ENCODE measurements around the gene GARS1. TPM values are rescaled to one million over a fixed set of nuclear protein-coding genes. Genes with fewer than 3 reads are reported as not detected.
A peak's percentile ranks its signal among the peaks of the same experiment; 100 is the strongest.

The GARS1 gene
- total RNA-seq, 2 experiments from 2014 or later, result 185 to 189 TPM

DNA sequence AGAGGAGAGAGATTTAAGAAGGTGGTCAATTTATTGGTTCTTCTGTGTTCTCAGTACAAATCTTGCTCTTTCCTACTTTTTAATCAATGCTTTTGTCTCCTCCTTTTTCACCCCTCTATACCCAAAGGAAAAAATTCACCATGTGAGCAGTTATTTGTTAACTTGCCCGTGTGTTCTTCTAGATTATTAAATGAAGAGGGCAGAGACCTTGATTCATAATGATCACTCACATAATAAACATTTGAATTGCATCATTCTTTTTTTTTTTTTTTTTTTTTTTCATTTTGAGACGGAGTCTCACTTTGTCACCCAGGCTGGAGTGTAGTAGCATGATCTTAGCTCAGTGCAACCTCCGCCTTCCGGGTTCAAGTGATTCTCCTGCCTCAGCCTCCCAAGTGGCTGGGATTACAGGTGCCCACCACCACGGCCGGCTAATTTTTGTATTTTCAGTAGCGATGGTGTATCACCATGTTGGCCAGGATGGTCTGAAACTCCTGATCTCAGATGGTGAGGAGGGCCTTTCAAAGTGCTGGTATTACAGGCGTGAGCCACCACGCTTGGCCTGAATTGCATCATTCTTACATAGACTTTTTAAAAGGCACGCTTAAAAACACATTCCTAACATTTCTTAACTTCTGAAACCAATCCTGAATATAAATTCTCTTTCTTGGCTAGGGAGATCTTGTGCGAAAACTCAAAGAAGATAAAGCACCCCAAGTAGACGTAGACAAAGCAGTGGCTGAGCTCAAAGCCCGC, 3.6 kb downstream of the GARS1 start:
- POLR2A ChIA-PET, result no interaction called here
- CTCF ChIA-PET, result no interaction called here
- H3K4me3 Mint-ChIP-seq, result no peak overlapping the region
- peaks cover 39% of the 10 kb centered on the region for H3K4me1 Mint-ChIP-seq (ENCODE audit: low read depth)
- H3K36me3 Mint-ChIP-seq (ENCODE audit: low read depth), result peaks cover 76% of the 10 kb centered on the region
- H3K27ac Mint-ChIP-seq, result no peak overlapping the region
- ATAC-seq (no peak), DNase-seq (no peak)
- no peaks in the 10 kb centered on the region for H3K9me3 Mint-ChIP-seq (ENCODE audit: insufficient read depth)
- H3K27me3 Mint-ChIP-seq (ENCODE audit: low read depth), result no peaks in the 10 kb centered on the region

DNA sequence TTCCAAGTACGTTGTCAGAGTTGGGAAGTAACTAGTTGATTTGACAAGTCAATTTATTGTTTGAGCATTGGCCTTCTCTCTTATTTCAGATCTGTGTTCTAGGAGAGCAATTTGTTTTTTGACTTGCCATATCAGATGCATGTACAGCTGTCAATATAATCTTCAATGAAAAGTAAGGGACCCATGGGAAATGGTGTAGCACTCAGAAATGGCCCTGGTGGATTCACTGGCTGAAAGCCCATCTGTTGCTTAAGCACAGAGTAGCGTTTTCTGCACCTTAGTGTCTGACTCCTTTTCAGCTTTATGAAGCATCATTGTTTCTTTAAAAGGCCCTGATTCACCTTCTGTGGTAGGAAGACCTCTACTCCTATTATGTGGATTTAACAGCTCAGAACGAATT, 10.2 kb downstream of the GARS1 start:
- peaks cover 74% of the 10 kb centered on the region for H3K36me3 Mint-ChIP-seq (ENCODE audit: low read depth)
- ChIA-PET CTCF (interaction anchor here (0.9 to 1.4 kb wide), 3 partner anchors 10 to 134 kb away, joined by 3 to 6 read pairs (median 3); no protein-coding TSS in a partner anchor), POLR2A (interaction anchor here (0.9 kb wide), 1 partner anchor 10 kb away, joined by 4 read pairs; no protein-coding TSS in a partner anchor)
- H3K27ac Mint-ChIP-seq, result no peak overlapping the region
- H3K4me3 Mint-ChIP-seq, result no peak overlapping the region
- DNase-seq (no peak), ATAC-seq (no peak)
- no peaks in the 10 kb centered on the region for H3K27me3 Mint-ChIP-seq (ENCODE audit: low read depth)
- H3K9me3 Mint-ChIP-seq (ENCODE audit: insufficient read depth), result no peaks in the 10 kb centered on the region
- H3K4me1 Mint-ChIP-seq (ENCODE audit: low read depth), result peaks cover 11% of the 10 kb centered on the region

DNA sequence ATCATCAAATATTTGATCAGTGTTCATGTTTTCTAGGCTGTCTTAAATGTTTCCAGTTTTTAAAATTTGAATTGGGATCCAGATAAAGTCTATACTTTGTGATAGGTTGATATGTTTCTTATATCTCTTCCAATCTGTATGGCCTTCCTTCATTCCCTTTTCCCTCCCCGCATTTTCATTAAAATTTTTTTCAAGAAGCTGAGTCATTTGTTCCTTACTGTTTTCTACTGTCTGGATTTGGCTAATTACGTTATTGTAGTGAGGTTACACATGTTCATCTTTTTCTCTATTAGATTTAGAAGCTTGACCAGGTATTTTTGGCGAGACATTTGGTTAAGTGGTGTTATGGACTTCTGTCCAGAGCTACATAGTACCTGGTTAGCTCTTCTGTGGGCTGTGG, 11.2 kb downstream of the GARS1 start:
- no peak for DNase-seq
- ChIA-PET CTCF (interaction anchor here (0.7 to 1.3 kb wide), 3 partner anchors 9 to 133 kb away, joined by 3 read pairs; no protein-coding TSS in a partner anchor), POLR2A (no interaction called here)
- Mint-ChIP-seq H3K36me3 (ENCODE audit: low read depth) (peaks cover 70% of the 10 kb centered on the region), H3K4me1 (ENCODE audit: low read depth) (peaks cover 13% of the 10 kb centered on the region), H3K4me3 (no peak overlapping the region), H3K9me3 (ENCODE audit: insufficient read depth) (no peaks in the 10 kb centered on the region), H3K27ac (no peak overlapping the region), H3K27me3 (ENCODE audit: low read depth) (no peaks in the 10 kb centered on the region)
- no peak for ATAC-seq

- no peak for ATAC-seq
- POLR2A ChIA-PET, result no interaction called here
Observed at GRCh38 chr7:30612658-30613265, 18.1 kb downstream of the GARS1 start.

GRCh38 chr7:30613366-30614325, 19.0 kb downstream of the GARS1 start:
- ChIA-PET CTCF (interaction anchor here (0.6 to 2.2 kb wide), 6 partner anchors 9 to 264 kb away, joined by 3 to 10 read pairs (median 4); no protein-coding TSS in a partner anchor), POLR2A (interaction anchor here (1.0 kb wide), 1 partner anchor 113 kb away, joined by 3 read pairs; no protein-coding TSS in a partner anchor)
- Mint-ChIP-seq H3K9me3 (ENCODE audit: insufficient read depth) (no peaks in the 10 kb centered on the region), H3K27me3 (ENCODE audit: low read depth) (no peaks in the 10 kb centered on the region), H3K4me3 (no peak overlapping the region), H3K4me1 (ENCODE audit: low read depth) (peaks cover 19% of the 10 kb centered on the region), H3K27ac (peak overlapping the region; percentile 44), H3K36me3 (ENCODE audit: low read depth) (peaks cover 78% of the 10 kb centered on the region)
- DNase-seq, result no peak
- no peak for ATAC-seq

More at GRCh38 chr7:30612658-30613265, 18.1 kb downstream of the GARS1 start:
- Mint-ChIP-seq H3K27ac (peak overlapping the region; percentile 44), H3K4me1 (ENCODE audit: low read depth) (peaks cover 19% of the 10 kb centered on the region), H3K4me3 (no peak overlapping the region), H3K36me3 (ENCODE audit: low read depth) (peaks cover 77% of the 10 kb centered on the region), H3K9me3 (ENCODE audit: insufficient read depth) (no peaks in the 10 kb centered on the region), H3K27me3 (ENCODE audit: low read depth) (no peaks in the 10 kb centered on the region)
- no peak for DNase-seq
- CTCF ChIA-PET, result interaction anchor here (0.6 to 2.2 kb wide), 5 partner anchors 9 to 263 kb away, joined by 3 to 10 read pairs (median 3); no protein-coding TSS in a partner anchor

- Mint-ChIP-seq H3K9me3 (ENCODE audit: insufficient read depth) (no peaks in the 10 kb centered on the region), H3K27me3 (ENCODE audit: low read depth) (no peaks in the 10 kb centered on the region), H3K36me3 (ENCODE audit: low read depth) (peaks cover 74% of the 10 kb centered on the region), H3K4me3 (no peak overlapping the region), H3K27ac (no peak overlapping the region), H3K4me1 (ENCODE audit: low read depth) (peaks cover 12% of the 10 kb centered on the region)
- DNase-seq (no peak), ATAC-seq (no peak)
- ChIA-PET CTCF (no interaction called here), POLR2A (no interaction called here)
Observed at GRCh38 chr7:30616318-30616717, 21.6 kb downstream of the GARS1 start.

- Mint-ChIP-seq H3K4me3 (no peak overlapping the region), H3K9me3 (ENCODE audit: insufficient read depth) (no peaks in the 10 kb centered on the region), H3K27ac (peak overlapping the region; percentile 58), H3K4me1 (ENCODE audit: low read depth) (peaks cover 4% of the 10 kb centered on the region), H3K36me3 (ENCODE audit: low read depth) (peaks cover 77% of the 10 kb centered on the region), H3K27me3 (ENCODE audit: low read depth) (no peaks in the 10 kb centered on the region)
- POLR2A ChIA-PET, result no interaction called here
- ATAC-seq (no peak), DNase-seq (no peak)
- CTCF ChIA-PET, result no interaction called here
Observed at GRCh38 chr7:30617359-30617758, 22.7 kb downstream of the GARS1 start.

GRCh38 chr7:30618080-30618676, 23.5 kb downstream of the GARS1 start:
- ATAC-seq, result no peak
- no peaks in the 10 kb centered on the region for H3K27me3 Mint-ChIP-seq (ENCODE audit: low read depth)
- peaks cover 2% of the 10 kb centered on the region for H3K4me1 Mint-ChIP-seq (ENCODE audit: low read depth)
- peaks cover 75% of the 10 kb centered on the region for H3K36me3 Mint-ChIP-seq (ENCODE audit: low read depth)
- no peak for DNase-seq
- ChIA-PET POLR2A (no interaction called here), CTCF (interaction anchor here (1.3 kb wide), 1 partner anchor 122 kb away, joined by 8 read pairs; no protein-coding TSS in a partner anchor)
- H3K9me3 Mint-ChIP-seq (ENCODE audit: insufficient read depth), result no peaks in the 10 kb centered on the region
- no peak overlapping the region for H3K27ac Mint-ChIP-seq
- no peak overlapping the region for H3K4me3 Mint-ChIP-seq

DNA sequence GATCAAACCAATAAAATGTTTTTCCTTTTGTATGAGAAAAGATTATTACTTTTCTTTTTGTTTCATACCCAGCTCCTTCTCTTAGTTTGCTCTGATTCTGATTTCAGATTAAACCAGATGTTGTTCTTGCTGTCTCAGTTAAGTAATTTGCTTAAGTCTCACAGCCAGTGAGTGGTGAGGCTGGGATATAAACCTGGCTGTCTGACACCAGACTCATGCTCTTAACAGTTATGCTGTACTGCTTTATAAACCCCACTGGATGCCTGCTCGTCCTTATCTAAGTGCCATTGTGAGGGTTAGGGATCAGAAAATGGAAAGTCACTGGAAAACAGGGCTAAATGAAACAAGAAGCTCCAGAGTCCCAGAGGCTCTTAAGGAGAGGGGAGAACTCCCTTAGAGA, 24.3 kb downstream of the GARS1 start:
- no peak for DNase-seq
- Mint-ChIP-seq H3K27me3 (ENCODE audit: low read depth) (no peaks in the 10 kb centered on the region), H3K4me1 (ENCODE audit: low read depth) (peaks cover under 1% of the 10 kb centered on the region), H3K36me3 (ENCODE audit: low read depth) (peaks cover 75% of the 10 kb centered on the region), H3K27ac (no peak overlapping the region), H3K4me3 (no peak overlapping the region), H3K9me3 (ENCODE audit: insufficient read depth) (no peaks in the 10 kb centered on the region)
- no peak for ATAC-seq
- ChIA-PET CTCF (interaction anchor here (1.0 to 1.3 kb wide), 2 partner anchors 10 to 121 kb away, joined by 4 to 8 read pairs; no protein-coding TSS in a partner anchor), POLR2A (interaction anchor here (0.9 kb wide), 1 partner anchor 153 kb away, joined by 3 read pairs; no protein-coding TSS in a partner anchor)

DNA sequence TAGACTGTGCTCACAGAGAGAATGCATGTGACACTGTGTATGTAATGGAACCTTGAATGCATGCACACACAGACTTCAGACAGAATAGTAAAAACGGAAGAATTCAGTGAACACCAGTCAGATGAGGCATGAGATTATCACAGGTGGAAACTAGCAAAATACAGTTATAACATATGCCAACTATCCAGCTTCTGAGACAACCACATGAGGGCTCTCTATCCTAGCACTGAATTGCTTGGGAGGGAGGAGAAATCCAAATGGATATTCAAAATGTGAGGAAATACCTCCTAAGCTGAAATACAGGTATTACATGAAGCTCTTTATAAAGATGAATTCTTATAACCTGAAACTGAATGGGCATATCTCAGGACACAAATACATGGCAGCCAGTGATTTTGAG, 30.6 kb downstream of the GARS1 start:
- H3K27ac Mint-ChIP-seq, result no peak overlapping the region
- CTCF ChIA-PET, result interaction anchor here (1.3 kb wide), 1 partner anchor 115 kb away, joined by 3 read pairs; no protein-coding TSS in a partner anchor
- H3K4me3 Mint-ChIP-seq, result no peak overlapping the region
- H3K4me1 Mint-ChIP-seq (ENCODE audit: low read depth), result peaks cover 12% of the 10 kb centered on the region
- ATAC-seq (no peak), DNase-seq (no peak)
- H3K9me3 Mint-ChIP-seq (ENCODE audit: insufficient read depth), result no peaks in the 10 kb centered on the region
- POLR2A ChIA-PET, result no interaction called here
- peaks cover 76% of the 10 kb centered on the region for H3K36me3 Mint-ChIP-seq (ENCODE audit: low read depth)
- no peaks in the 10 kb centered on the region for H3K27me3 Mint-ChIP-seq (ENCODE audit: low read depth)

DNA sequence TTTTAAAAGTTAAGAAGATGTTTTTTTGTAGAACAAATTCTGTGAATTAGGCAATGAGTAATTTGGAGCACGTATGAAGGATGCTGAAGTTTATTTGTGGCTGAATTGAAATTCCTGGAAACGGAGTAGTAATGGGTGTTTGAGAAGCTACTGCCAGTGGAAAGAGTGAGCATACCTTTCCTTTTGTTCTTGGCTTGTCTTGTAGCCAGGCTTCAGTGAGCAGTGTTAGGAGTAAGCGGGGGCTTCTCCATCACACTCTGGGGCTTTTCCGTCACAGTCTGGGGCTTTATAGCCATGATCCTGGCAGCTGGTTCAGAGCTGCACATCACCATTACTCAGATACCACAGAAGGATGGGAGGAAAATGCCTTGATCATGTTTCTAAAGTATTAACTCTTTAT, 32.3 kb downstream of the GARS1 start:
- Mint-ChIP-seq H3K4me3 (no peak overlapping the region), H3K9me3 (ENCODE audit: insufficient read depth) (no peaks in the 10 kb centered on the region), H3K27ac (no peak overlapping the region), H3K36me3 (ENCODE audit: low read depth) (peaks cover 74% of the 10 kb centered on the region), H3K4me1 (ENCODE audit: low read depth) (peaks cover 12% of the 10 kb centered on the region), H3K27me3 (ENCODE audit: low read depth) (no peaks in the 10 kb centered on the region)
- CTCF ChIA-PET, result interaction anchor here (2.7 kb wide), 1 partner anchor 113 kb away, joined by 10 read pairs; no protein-coding TSS in a partner anchor
- no peak for DNase-seq
- POLR2A ChIA-PET, result interaction anchor here (0.6 to 0.9 kb wide), 2 partner anchors 8 to 240 kb away, joined by 4 read pairs; no protein-coding TSS in a partner anchor
- no peak for ATAC-seq

All from activated CD8-positive, alpha-beta T cell treated with anti-CD3 and anti-CD28 coated beads, Interleukin-2, amount 10 ng/mL, durations not matched to agents 7 days and 5 days (primary cell).